OCI-LY7 (cell line): ENCODE data around the gene MRPL44.

Source experiments
- EZH2phosphoT487 ChIP-seq: fragments of 200-600 bp; sonication (generic); IDR thresholded peaks from 2 replicates; pipeline ENCODE4 v1.6.1; 2018; ENCODE audit warnings: low read depth, borderline replicate concordance, mild to moderate bottlenecking, mixed run types, antibody characterized with exemption, low read length, moderate library complexity, mixed read lengths
- TF ChIP-seq, protein P1 (sequence below): fragments of 200-600 bp; sonication (generic); conservative IDR thresholded peaks from 2 replicates; pipeline ENCODE4 v1.5.1; 2014; ENCODE audit warnings: mild to moderate bottlenecking, antibody characterized with exemption, low read length, moderate library complexity, mixed read lengths

DNA sequence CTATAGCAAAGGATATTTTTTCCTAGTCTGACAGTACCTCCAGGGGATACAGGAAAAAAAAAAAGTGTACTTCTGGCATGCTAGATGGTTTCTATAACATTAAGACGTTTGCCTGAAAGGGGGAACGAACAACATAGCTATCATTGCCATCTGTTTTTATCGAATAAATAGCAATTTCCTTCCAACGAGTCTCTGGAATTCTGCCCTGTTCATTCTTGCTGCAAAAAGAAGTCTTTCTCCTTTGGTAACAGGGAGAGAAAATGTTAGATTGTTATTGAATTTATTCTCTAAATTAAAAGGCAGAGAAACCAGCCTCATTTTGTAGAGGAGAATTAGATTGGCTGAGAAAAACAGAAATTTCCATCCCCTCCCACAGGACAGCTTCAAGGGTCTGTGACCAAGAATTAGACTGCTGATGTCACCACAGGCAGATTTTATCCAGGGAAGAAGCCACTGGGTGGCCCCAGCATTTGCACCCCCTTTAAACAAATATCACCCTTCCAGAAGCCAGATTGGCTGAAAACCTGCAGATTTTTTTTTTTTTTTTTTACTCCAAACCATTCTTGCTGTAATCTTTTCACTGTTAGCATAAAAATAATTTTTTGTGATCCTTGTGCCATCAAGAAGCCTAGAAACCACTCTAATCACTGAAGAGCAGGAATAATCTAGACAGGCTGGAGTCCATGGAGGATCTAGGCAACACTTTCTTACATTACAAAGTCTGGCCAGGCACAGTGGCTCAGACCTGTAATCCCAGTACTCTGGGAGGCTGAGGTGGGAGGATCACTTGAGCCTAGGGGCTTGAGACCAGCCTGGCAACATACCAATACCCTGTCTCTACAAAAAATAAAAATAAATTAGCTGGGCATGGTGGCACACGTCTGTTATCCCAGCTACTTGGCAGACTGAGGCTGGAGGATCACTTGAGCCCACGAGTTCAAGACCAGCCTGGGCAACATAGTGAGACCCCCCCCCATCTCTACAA lies 24.2 kb upstream of the MRPL44 start:
- TF ChIP-seq, protein P1, sequence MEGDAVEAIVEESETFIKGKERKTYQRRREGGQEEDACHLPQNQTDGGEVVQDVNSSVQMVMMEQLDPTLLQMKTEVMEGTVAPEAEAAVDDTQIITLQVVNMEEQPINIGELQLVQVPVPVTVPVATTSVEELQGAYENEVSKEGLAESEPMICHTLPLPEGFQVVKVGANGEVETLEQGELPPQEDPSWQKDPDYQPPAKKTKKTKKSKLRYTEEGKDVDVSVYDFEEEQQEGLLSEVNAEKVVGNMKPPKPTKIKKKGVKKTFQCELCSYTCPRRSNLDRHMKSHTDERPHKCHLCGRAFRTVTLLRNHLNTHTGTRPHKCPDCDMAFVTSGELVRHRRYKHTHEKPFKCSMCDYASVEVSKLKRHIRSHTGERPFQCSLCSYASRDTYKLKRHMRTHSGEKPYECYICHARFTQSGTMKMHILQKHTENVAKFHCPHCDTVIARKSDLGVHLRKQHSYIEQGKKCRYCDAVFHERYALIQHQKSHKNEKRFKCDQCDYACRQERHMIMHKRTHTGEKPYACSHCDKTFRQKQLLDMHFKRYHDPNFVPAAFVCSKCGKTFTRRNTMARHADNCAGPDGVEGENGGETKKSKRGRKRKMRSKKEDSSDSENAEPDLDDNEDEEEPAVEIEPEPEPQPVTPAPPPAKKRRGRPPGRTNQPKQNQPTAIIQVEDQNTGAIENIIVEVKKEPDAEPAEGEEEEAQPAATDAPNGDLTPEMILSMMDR: no peak
- TF ChIP-seq EZH2phosphoT487: no peak
